HG03039 (cell line): ENCODE measurements around the gene FNDC3B.
A peak's percentile ranks its signal among the peaks of the same experiment; 100 is the strongest.

Source experiments
- ATAC-seq: cut with Tn5 transposase; IDR thresholded peaks from one replicate; pipeline ENCODE4 v1.9.1; 2021; ENCODE audit warnings: mild to moderate bottlenecking, moderate library complexity; ENCODE audit not compliant: unreplicated experiment

FNDC3B gene

DNA sequence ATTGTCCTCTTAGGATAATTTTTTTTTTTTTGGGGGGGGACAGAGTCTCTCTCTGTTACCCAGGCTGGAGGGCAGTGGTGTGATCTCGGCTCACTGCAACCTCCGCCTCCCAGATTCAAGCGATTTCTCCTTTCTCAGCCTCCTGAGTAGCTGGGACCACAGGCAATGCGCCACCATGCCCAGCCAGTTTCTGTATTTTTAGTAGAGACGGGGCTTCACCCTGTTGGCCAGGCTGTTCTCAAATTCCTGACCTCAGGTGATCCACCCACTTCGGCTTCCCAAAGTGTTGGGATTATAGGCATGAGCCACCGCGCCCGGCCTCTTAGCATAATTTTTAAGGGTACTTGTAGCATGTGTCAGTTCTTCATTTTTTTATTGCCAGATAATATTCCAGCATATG, 122.6 kb downstream of the FNDC3B start:
- ATAC-seq, result no peak

DNA sequence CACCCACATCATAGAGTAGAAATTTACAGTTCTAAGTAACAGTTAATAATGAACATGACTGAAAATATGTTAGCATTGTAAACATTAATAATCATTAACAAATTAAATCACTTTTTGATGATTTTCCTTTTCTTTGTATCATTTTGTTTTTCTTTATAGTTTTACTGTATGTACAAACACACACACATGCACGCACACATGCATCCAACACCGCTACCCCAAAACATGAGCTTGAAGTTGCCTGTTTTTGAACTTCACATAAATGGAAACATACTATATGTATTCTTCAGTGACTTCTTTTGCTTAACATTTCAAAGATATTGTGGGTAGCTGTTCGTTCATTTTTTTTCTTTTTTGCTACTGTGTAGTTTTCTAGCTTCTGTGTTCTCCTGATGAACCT, 123.9 kb downstream of the FNDC3B start:
- no peak for ATAC-seq

DNA sequence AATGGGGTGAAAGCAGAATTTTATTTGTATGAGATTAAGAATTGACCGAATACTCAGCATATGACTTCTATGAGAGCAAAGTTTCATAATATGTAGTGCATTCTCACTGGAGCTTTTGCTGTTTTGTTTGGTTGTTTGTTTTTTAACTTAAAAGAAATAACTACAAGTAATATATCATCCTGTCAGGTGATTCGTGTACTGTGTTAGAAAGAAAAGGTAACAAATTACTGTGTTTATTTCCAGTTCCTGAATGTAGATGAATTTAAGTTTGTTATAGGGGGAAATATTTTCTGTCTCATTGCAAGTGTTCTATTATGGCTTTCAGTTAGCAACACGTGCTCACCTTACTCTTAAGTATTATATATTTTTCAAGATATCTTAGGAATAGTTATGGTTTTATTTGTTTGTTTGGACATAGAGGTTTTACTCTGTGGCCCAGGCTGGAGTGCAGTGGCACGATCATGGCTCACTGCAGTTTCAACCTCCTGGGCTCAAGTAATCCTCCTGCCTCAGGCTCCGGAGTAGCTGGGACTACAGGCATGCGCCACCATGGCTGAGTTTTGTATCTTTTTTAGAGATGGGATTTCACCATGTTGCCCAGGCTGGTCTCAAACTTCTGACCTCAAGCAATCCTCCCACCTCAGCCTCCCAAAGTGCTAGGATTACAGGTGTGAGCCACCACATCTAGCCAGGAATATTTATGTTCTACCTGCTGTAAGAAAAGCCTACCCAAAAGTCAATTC, 125.4 kb downstream of the FNDC3B start:
- ATAC-seq, result no peak

DNA sequence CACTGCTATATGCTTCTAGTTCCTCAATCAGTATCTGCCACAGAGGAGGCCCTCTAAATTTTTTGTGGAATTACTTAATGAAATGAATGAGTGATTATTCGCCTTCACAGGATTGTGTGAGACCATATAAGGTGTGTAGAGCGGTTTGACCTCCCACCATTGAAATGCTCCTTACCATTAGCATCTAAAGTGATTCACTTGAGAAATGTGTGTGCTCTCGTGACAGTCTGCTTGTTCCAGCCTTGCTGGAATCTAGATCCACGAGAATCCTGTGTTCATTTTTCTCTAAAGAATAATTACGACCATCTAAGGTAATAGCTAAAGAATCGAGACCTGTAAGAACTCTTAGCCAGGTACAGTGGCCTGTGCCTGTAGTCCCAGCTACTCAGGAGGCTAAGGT, 126.9 kb downstream of the FNDC3B start:
- no peak for ATAC-seq

DNA sequence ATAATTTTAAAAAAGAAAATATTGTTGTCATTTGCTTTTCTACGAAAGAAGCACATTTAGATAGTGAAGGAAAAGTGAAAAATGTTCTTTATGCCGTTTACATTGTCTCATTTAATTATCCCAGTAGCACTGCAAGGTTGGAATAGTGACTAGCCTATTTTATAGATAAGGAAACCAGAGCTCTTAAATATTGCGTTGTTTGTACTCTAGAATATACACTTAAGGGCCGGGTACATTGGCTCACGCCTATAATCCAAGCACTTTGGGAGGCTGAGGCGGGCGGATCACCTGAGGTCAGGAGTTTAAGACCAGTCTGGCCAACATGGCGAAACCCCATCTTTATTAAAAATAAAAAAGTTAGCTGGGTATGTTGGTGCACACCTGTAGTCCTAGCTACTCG, 127.5 kb downstream of the FNDC3B start:
- ATAC-seq, result no peak

DNA sequence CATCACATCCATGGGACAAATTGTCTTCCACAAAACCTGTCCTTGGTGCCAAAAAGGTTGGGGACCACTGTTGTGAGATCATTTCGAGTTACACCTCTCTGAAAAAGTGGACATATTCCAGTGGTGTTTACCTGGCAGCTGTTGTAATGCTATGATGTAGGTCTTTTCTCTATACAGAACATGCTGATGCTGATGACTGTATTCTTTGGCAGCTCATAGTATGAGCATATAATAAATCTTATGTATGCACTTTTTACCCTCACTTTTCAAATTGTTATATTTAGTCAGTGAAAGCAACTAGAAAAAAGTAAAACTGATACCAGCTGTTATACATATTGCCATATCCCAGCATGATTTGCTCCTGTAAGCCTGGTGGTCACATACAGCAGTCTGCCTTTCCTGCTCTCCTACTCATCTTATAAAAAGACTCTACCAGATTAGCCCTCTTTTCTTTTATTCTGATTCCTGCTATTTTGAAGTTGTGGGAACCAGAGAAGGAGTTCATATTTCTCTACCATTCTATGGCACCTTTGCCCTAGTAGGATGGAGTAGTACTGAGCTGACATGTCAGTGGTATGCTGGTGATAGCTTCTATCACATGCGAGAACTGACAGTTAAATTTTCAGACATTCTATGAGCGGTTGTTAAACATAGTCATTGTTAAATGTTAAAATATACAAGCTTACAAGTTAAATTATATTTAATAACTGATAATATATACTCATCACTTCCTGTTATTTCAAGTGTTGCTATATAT, 128.7 kb downstream of the FNDC3B start:
- no peak for ATAC-seq

DNA sequence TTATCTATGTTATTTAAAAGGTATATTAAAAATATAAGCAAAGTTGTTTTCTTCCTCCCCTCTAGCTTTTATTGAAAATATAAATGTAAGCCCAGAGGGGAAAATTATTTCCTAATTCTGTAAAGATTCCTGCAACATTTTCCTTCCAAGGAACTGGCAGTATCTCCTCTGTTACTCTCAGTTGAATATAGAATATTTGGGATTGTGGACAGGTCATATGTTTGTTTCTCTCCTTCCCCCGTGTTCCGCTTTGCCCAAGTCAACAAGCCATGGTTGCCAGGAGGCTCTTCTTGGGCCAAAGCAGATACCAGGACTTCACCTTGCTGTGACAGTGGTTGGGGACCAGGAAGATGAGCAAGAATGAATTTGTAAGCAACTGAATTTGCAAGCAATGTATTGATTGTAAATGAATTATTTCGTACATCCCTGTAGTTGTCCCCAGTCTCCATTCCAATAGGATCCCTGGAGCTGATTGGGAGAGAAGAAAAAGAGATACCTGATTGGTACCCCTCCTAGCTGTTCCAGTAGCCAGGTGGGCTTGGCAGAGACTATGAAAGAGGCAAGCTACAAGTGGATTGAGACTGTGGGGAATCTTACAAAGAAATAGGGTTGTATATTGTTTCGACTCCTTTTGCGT, 130.8 kb downstream of the FNDC3B start:
- ATAC-seq, result no peak

DNA sequence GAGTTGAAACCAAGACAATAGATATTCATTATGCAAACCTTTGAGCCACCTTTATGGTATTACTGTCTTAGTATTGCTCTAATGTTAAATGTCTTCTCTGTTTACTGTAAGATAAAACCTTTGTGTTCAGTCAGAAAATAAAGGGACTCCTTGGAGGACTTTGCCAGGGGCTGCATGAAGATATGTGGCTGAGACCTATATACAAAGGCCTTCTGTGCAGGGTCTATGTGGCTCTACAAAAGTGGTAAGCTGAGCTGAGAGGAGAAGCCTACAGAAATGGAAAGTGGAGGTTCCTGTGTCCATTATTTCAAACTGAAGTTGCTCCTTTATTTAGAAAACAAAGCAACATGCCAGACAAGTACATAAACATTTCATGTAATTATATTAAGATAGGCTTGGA, 131.5 kb downstream of the FNDC3B start:
- no peak for ATAC-seq

DNA sequence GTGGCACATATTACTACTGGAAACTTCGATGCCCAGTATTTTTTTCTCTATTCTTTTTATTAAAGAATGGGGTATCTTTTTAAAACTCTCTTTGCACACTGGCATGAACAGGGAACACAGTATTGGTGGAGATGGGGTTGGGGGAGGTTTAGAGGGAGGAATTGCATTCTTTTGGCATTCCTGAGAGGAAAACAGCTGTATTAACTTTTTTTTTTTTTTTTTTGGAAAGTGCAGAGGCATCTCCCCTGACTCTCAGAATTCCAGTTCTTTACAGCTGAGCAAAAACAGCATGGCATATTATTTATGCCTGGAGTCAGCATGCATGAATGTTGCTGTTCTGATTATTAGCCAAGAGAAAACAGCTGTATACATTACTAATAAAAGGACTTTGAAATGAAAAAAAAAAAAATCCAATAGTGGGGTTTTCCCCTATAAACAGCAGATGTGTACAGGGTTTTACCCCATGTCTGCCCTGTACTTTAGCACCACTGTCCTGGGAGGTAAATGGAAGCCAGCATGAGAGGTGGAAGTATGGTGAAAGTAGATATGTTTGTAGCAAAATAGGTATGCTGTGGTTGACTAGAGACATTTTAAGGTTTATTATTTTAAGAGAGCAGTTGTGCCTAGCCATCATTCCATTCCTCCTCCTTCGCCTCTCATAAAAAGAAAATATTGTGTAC, 132.2 kb downstream of the FNDC3B start:
- ATAC-seq, result no peak

DNA sequence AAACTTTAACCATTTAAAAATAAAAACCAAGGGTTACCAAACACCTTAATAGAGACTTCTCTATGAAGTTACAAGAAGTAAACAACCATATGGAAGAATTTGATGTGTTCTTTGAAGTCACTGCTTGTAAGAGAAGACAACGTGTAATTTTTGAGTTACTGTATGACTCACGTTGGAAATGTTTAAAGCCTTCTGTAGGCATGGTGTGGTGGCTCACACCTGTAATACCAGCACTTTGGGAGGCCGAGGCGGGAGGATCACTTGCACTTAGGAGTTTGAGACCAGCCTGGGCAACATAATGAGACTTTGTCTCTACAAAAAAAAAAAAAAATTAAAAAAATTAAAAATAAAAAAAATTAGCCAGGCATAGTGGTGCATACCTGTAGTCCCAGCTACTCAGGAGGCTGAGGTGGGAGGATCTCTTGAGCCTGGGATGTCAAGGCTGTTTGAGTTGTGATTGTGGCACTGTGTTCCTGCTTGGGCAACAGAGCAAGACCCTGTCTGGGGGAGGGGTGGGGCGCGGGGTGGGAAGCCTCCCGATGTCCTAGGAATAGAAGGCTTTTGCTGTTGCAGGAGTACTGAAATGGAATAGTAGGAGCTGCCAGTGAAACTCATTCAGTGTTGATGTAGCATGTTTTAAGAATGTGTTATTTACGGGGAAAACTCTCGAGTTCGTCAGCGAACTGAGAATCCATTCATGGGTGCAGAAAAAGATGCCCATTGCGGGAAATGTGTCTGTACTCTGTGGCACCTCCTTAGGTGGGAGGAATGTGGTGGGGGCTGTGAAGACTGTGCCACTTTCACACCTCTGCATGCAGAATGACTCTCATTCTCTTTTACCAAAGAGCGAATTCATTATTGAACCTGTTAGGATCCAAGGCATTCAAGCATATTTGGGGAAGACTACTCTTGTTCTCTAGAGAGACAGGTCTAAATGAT, 134.2 kb downstream of the FNDC3B start:
- ATAC-seq, result no peak

DNA sequence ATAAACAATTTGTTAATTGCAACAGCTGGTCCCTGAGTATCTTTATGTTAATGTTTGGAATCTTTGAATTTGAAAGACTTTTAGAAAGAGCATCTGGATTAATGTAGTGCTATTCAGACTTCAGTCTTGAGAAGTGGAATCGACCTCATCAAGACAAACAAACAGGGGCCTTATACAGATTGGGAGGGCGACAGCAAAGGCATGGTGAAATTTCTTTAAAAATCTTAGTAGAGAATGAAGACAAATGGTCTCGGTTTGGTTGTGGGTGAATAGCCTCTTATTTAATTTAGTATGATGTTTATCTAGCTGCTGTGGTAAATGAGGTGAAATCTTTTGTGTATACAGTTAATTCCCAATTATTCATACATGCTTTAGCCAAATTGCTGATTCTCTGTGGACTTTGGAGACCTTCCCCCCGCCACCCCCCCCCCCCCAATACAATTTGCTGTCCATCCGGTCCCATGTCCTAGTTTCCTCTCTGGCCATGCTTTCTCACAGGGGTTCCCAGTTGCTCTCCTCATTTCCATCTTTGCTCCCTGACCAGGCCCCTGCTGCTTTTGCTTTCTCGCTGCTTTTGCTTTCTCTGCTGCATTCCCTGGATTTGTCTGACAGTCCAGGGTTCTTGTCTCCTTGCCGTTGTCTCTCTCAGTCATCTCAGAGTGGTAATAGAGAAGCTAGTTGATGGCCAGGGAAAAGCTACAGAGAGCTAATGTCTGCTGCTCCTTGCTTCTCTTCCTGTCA, 135.3 kb downstream of the FNDC3B start:
- no peak for ATAC-seq

DNA sequence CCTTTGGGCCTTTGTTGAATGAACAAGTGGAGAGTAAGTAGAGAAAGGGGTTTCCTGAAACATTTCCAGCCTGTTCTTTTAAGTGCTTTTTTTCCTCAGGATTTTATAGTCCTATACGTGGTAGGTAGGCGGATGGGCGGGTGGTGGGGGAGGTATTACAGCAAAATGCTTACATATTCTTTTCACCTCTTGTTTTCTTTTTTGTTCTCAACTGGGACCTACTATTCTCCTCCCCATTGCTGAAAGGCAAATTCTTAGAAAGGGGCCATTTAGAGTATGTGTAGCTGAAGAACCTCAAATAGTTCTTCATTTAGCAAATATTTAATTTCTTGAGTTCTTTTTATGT, 135.8 kb downstream of the FNDC3B start:
- ATAC-seq, result no peak

DNA sequence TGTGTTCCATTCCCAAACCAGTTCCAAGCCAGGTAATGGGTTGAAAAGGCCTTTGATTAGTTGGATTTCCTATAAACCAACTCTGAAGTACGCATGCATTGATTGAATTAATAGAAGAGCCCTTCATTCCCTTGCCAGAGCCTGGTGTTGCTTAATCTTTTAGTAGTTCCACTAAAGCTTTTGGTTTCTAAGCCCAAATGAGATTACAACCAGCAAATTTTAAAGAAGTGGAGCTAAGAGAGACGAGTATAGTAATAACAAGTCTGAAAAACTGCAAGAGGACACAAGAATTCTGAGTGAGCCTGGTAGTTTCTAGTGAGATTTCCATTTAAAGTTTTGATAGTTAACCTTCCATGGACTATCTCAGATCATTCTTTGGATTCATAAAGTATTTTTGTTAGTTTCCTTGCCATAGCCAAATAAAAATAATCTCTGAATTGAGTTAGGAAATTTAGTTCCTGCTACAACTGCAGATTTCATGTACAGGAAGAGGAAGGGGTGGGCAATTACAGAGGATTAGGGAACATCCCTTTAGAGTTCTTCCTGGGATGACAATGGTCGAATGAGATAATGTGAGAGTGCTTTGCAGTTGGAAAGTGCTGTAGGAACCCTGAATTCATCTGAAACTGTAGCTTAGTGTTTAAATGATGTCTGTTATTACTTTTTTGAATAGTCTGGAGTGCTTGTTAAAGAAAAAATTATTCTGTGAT, 136.8 kb downstream of the FNDC3B start:
- no peak for ATAC-seq

DNA sequence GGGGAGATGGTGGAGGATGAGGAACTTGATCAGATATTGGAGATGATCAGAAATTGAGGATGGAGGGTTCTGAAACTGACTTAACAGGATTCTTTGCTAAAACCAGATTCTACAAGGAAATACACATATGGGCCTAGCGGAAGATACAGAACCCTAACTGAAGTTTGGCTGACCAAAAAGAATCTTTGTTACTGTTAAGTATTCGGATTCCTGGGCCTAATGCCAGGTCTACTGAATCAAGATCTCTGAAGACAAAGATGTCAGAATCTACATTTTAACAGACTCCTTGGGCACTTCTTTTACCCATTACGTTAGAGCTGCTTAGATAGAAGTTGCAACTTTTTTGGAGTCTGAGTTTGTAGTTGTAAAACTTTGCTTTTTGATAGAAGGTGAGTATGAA, 137.7 kb downstream of the FNDC3B start:
- no peak for ATAC-seq

DNA sequence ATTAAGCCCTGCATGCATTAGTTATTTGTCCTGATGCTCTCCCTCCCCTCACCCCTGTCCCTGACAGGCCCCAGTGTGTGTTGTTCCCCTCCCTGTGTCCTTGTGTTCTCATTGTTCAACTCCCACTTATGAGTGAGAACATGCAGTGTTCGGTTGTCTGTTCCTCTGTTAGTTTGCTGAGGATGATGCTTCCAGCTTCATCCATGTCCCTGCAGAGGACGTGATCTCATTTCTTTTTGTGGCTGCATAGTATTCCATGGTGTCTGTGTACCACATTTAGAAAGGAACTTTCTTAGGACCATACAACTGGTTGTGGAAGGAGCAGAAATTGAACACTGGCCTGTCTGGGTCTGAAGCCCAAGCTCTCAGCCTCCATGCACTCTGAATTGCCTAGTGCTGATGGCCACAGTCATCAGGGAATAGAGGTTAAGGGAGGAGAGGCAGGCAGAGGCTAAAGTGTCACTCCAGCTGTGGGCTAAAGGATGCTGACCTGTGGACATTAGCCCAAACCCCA, 138.5 kb downstream of the FNDC3B start:
- ATAC-seq, result no peak

DNA sequence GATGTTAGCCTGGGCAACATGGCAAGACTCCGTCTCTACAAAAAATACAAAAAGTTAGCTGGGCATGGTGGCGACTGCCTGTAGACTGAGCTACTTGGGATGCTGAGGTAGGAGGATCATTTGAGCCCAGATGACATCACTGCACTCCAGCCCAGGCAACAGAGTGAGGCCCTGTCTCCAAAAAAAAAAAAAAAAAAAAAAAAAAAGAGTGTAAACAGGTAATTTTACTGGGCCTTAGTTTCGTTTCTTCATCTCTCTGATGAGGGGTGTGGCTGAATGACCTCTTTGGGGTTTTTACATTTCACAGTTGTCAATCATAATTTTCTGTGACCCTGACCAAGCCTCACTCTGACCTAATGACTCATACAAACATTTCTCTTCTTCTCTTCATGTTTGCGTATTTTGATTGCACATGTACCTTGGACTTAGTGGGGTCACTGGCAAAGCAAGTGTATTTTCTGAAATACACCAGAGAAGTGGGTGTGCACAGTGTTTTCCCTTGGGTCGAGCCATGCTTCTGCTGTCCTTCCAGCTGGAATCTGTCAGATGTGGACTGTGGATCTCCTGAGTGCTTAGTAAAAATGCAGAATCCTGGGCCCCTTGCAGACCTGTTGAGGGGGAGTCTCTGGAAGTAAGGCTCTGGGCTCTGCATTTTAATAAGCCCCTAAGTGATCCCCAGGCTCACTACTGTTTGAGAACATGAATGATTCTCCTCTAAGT, 140.5 kb downstream of the FNDC3B start:
- ATAC-seq, result no peak

DNA sequence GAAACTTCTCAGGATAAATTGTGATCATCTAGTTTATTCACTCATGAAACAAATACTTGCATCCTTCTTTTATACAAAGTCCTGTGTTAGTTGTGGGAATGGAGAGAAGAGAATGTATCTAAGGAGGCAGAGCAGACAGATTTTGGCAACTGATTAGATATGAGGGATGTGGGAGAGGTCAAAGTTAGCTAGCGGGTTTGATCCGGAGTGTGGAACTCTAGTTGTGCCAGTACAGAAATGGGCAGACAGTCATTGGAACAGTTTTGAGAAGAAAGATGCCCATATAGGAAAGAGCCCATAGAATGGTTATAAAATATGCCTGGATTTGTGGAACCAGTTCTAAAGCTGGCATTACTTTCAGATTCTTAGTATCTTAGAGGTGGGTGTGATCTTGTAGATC, 141.1 kb downstream of the FNDC3B start:
- no peak for ATAC-seq

DNA sequence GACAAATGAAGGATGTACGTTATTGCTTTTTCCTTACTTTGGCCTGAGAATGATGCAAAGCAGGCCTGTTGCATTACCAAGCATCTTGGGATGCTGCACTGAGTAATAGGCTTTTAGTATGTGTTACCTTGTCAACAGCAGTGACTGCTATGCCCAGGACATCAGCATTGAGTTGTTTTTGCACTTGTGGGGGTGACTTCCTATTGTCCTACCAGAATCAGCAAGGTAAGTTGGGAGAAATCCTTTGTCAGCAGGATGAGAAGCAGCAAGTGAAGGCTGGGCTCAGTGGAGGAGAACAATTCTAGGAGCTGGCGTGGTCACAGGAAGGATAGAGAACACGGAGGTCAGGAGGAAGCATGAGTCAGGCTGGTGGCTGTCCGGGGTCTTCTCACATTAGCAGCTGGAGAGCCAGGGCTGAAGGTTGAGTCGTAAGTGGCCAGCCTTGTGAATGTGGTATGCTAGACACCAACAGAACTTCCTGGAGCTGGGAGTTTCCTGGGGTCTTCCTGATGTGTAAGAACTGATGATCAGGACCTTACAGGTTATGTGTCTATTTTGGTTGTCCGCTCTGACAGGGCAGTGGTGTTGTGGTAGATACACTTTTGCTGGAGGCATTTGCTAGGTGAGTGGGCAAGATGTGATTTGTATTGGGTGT, 142.7 kb downstream of the FNDC3B start:
- peak; percentile 45 for ATAC-seq
